Measurements from ENCODE around the gene PPP3CA.

DNA sequence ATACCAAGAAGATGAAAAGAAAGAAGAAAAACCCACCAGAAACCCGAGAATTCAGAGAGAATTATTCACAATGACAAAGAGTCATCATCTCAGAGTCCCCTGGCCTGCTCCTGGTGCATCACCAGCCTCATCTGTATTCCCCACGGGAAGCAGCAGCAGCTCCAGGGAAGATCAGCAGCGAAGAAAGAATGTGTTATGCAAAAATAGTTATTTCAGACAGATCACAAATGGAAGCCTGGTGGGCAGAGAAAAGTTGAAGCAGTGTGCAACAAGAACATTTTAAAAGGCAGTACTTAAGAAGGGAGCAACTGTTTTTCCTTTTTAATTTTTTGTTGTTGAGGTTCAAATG lies 189.2 kb downstream of the PPP3CA start:
- TF ChIP-seq, protein P1, sequence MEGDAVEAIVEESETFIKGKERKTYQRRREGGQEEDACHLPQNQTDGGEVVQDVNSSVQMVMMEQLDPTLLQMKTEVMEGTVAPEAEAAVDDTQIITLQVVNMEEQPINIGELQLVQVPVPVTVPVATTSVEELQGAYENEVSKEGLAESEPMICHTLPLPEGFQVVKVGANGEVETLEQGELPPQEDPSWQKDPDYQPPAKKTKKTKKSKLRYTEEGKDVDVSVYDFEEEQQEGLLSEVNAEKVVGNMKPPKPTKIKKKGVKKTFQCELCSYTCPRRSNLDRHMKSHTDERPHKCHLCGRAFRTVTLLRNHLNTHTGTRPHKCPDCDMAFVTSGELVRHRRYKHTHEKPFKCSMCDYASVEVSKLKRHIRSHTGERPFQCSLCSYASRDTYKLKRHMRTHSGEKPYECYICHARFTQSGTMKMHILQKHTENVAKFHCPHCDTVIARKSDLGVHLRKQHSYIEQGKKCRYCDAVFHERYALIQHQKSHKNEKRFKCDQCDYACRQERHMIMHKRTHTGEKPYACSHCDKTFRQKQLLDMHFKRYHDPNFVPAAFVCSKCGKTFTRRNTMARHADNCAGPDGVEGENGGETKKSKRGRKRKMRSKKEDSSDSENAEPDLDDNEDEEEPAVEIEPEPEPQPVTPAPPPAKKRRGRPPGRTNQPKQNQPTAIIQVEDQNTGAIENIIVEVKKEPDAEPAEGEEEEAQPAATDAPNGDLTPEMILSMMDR (conservative IDR thresholded peaks at IDR 0.05 in 1 of 2, IDR thresholded peaks at IDR 0.05 in 1 of 2; ENCODE audit: low read depth in 1 of 2, low read length in 2 of 2): no peak
- TF ChIP-seq EZH2 (IDR thresholded peaks at IDR 0.05; ENCODE audit: low read length, missing control alignments): no peak
